Measurements from ENCODE around the gene PCYT1A.

GRCh38 chr3:196298521-196298920 lies 11.0 kb upstream of the PCYT1A start:
- no peak for TF ChIP-seq POLR2A (IDR thresholded peaks at IDR 0.05)
- no peak for TF ChIP-seq CTCF (IDR thresholded peaks at IDR 0.05 in 4 of 5, conservative IDR thresholded peaks at IDR 0.05 in 1 of 5)
